Hepatocyte (in vitro differentiated cells): Measurements from ENCODE around the gene RPL13A. TPM values are rescaled to one million over a fixed set of nuclear protein-coding genes. Genes with fewer than 3 reads are reported as not detected.

Source experiments
- DNase-seq: peaks from one replicate; pipeline ENCODE4 v3.0.0-alpha.2; 2016; ENCODE audit warnings: low spot score
- H2AFZ ChIP-seq: fragments of 200-600 bp; sonication (generic); 2 replicates; pipeline ENCODE4 v1.6.0; 2016; ENCODE audit warnings: antibody characterized with exemption, mild to moderate bottlenecking
- H3K27ac ChIP-seq: fragments of 200-600 bp; sonication (generic); 2 replicates; pipeline ENCODE4 v1.5.1; 2016; ENCODE audit warnings: mild to moderate bottlenecking
- H3K27me3 ChIP-seq: fragments of 200-600 bp; sonication (generic); 2 replicates; pipeline ENCODE4 v1.6.1; 2016
- H3K36me3 ChIP-seq: fragments of 200-600 bp; sonication (generic); replicated peaks from 2 replicates; pipeline ENCODE4 v1.5.1; 2016; ENCODE audit warnings: low read depth; ENCODE audit not compliant: insufficient read depth
- H3K4me1 ChIP-seq: fragments of 200-600 bp; sonication (generic); 2 replicates; pipeline ENCODE4 v1.5.1; 2016; ENCODE audit warnings: mild to moderate bottlenecking, moderate library complexity; ENCODE audit not compliant: insufficient read depth
- H3K4me2 ChIP-seq: fragments of 200-600 bp; sonication (generic); 2 replicates; pipeline ENCODE4 v1.6.0; 2016
- H3K4me3 ChIP-seq: fragments of 200-600 bp; sonication (generic); 2 replicates; pipeline ENCODE4 v1.5.1; 2016; ENCODE audit warnings: mild to moderate bottlenecking
- H3K79me2 ChIP-seq: fragments of 200-600 bp; sonication (generic); 2 replicates; pipeline ENCODE4 v1.6.0; 2017; ENCODE audit warnings: mild to moderate bottlenecking
- H3K9me2 ChIP-seq: fragments of 200-600 bp; sonication (generic); replicated peaks from 2 replicates; pipeline ENCODE4 v1.6.0; 2017; ENCODE audit warnings: mild to moderate bottlenecking; ENCODE audit not compliant: insufficient read depth
- H3K9me3 ChIP-seq: fragments of 200-600 bp; sonication (generic); 2 replicates; pipeline ENCODE4 v1.5.1; 2016; ENCODE audit warnings: low read depth, mild to moderate bottlenecking
- H4K20me1 ChIP-seq: fragments of 200-600 bp; sonication (generic); 2 replicates; pipeline ENCODE4 v1.6.0; 2016; ENCODE audit warnings: mild to moderate bottlenecking; ENCODE audit not compliant: insufficient read depth, poor library complexity, severe bottlenecking
- CTCF ChIP-seq: fragments of 200-600 bp; sonication (generic); IDR thresholded peaks from 2 replicates; pipeline ENCODE4 v1.5.1; 2016; ENCODE audit warnings: antibody characterized with exemption, mild to moderate bottlenecking; ENCODE audit not compliant: poor library complexity
- EZH2 ChIP-seq: fragments of 200-600 bp; sonication (generic); IDR thresholded peaks from 2 replicates; pipeline ENCODE4 v1.6.1; 2016; ENCODE audit warnings: antibody characterized with exemption, mild to moderate bottlenecking, borderline replicate concordance
- EZH2phosphoT487 ChIP-seq: fragments of 200-600 bp; sonication (generic); IDR thresholded peaks from one replicate; pipeline ENCODE4 v1.6.1; 2018; ENCODE audit warnings: antibody characterized with exemption, mild to moderate bottlenecking, low read depth, moderate library complexity; ENCODE audit not compliant: unreplicated experiment, severe bottlenecking
- WGBS: methylation state at CpG from one replicate; pipeline ENCODE4 v1.1.6; 2016; ENCODE audit warnings: low lambda C conversion rate; ENCODE audit errors: missing lambda C conversion rate; 5-methylcytosine and 5-hydroxymethylcytosine counted together
- polyA plus RNA-seq: library from polyadenylated mRNA; unstranded; fragments of >200 nt; fragmentation: Nextera tagmentation; extraction: Ambion mirVana; gene quantifications from 2 replicates; pipeline ENCODE4 v1.2.1, GENCODE V29; 2016
- total RNA-seq: library from RNA; depleted of rRNA; stranded (reverse); fragments of >200 nt; gene quantifications from 2 replicates; pipeline ENCODE4 v1.2.3, GENCODE V29; 2014

The RPL13A gene
- total and polyA plus RNA-seq, 2 experiments from 2014 or later, result 904 to 1,997 TPM

DNA sequence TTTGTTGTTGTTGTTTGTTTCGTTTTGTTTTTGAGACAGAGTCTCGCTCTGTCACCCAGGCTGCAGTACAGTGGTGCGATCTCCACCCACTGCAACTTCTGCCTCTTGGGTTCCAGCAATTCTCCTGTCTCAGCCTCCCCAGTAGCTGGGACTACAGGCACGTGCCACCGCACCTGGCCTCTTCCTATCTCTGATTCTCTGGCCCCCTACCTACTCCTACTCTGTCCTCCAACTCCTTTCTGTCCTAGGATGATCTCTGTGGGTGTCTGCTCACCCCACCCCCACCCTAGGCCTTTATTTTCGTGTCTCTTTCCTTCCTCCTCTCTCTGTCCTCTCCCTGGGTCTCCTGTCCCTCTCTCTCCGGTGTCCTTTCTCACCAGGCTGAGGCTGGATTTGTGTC lies 37.0 kb upstream of the RPL13A start:
- Histone ChIP-seq H3K4me2 (peak overlapping the region; percentile 81), H3K4me1 (peaks cover 7% of the 10 kb centered on the region), H4K20me1 (no peaks in the 10 kb centered on the region), H3K4me3 (no peak overlapping the region), H3K79me2 (peaks cover 23% of the 10 kb centered on the region), H3K36me3 (no peaks in the 10 kb centered on the region), H3K27me3 (no peaks in the 10 kb centered on the region), H3K9me3 (no peaks in the 10 kb centered on the region), H2AFZ (no peak overlapping the region), H3K9me2 (no peaks in the 10 kb centered on the region), H3K27ac (no peak overlapping the region)
- no peak for DNase-seq
- TF ChIP-seq EZH2phosphoT487, result no peak
- no peak for TF ChIP-seq EZH2
- no peak for TF ChIP-seq CTCF
- 95% methylated on average over 6 of the region's 7 CpGs for WGBS

DNA sequence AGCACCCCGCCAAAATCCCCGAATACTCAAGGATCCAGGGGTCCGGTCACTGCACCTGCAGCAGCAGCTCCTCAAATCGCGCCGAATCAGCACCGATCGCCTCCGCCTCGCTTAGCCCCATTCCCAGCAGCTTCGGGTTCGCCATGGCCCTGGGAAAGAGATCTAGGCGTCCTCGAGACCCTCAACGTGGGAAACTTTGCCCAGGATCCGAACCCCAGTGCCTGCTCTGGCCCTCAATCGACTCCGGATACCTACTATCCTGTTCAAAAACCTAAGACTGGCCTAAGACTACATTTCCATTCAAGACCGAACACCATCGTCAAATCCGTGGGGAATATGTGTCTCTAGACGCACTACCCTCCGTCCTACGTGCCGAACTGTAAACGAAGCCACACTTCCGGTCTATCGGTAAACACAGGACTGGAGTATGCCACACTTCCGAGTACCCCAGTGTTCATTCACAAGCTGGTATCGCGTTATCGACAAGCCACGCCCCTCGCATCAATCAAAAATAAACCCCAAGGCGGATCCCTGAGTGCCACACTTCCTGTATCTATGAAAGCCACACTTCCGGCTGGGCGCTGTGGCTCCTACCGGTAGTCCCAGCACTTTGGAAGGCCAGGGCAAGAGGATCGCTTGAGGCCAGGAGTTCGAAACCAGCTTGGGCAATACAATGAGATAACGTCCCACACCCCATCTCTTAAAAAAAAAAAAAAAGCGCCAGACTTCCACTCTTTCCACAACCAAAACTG lies 35.8 kb upstream of the RPL13A start, which contains the start of gene PIH1D1:
TSS of gene PIH1D1 (minus strand) at position 385 of the 752 bp plus-strand sequence. CDS start at position 145, 240 bp downstream.
- Histone ChIP-seq H3K4me3 (peak within 1 kb of the TSS; percentile 73), H3K36me3 (no peaks in the 10 kb centered on the region), H3K4me2 (peak within 1 kb of the TSS; percentile 81), H3K27ac (peak within 1 kb of the TSS; percentile 87), H3K27me3 (no peaks in the 10 kb centered on the region), H4K20me1 (no peaks in the 10 kb centered on the region), H3K9me2 (no peaks in the 10 kb centered on the region), H2AFZ (peak within 1 kb of the TSS; percentile 58), H3K79me2 (peaks cover 23% of the 10 kb centered on the region), H3K4me1 (peaks cover 7% of the 10 kb centered on the region), H3K9me3 (no peaks in the 10 kb centered on the region)
- DNase-seq, result peak; percentile 99
- no peak for TF ChIP-seq EZH2
- TF ChIP-seq EZH2phosphoT487, result no peak
- TF ChIP-seq CTCF, result no peak
- 2% methylated on average over 42 of the region's 42 CpGs for whole genome bisulfite sequencing

DNA sequence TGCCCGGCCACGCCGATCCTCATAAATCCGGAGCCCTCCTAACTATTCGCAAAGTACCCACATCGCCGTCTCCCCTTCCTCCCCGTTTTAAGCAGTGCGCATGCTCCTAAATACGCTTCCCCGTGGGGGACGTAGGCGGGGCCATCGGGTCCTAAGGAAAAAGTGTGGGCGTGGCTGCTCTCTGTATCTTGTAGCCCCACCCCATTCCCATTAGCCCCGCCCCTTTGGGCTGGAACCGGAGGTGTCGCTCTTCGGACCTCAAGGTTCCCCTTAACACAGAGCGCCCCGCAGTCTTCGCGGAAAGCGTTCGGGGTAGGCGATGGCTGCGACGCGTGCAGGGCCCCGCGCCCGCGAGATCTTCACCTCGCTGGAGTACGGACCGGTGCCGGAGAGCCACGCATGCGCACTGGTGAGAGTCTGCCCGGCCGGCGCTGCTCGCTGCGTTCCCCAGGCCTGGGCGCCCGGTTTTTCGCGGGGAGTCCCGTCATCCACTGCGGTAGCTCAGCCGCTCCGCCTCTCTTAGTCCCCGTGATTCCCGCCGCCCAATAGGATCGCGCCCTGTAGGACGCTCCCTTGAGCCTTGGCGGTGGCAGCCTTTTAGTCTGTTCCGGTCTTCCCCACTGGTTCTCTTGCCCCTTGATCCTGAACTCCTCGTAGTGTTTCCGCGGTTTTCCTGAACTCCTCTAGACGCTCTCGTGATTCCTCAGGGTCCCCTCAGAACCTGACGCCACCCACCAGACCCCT lies 34.2 kb upstream of the RPL13A start, which contains the start of gene ALDH16A1:
TSS of gene ALDH16A1 (plus strand) at position 213 of the 744 bp plus-strand sequence. CDS start at position 320, 107 bp downstream.
- peak; percentile 100 for DNase-seq
- Histone ChIP-seq H3K4me1 (peaks cover 7% of the 10 kb centered on the region), H3K36me3 (no peaks in the 10 kb centered on the region), H3K79me2 (peaks cover 23% of the 10 kb centered on the region), H3K4me3 (peak within 1 kb of the TSS; percentile 62), H3K4me2 (peak within 1 kb of the TSS; percentile 90), H3K27ac (peak within 1 kb of the TSS; percentile 99), H3K9me2 (no peaks in the 10 kb centered on the region), H3K27me3 (no peaks in the 10 kb centered on the region), H4K20me1 (no peaks in the 10 kb centered on the region), H2AFZ (peak within 1 kb of the TSS; percentile 58), H3K9me3 (no peaks in the 10 kb centered on the region)
- TF ChIP-seq CTCF (no peak), EZH2phosphoT487 (no peak), EZH2 (no peak)
- 1% methylated on average over 66 of the region's 66 CpGs for WGBS
